Cerebellar nuclear complex (tissue), 1 donor: ENCODE results near the gene TDRD7.
"Not testable (repeated sequence)": the region's sequence is repeated elsewhere in the genome, so short reads cannot be mapped to it uniquely, and the experiment has no call there.

Experiments used
- DNase-seq, 2 experiments: peaks; one replicate each; lab custom pipeline; 2025; lab: John Stamatoyannopoulos, UW

TDRD7 gene

DNA sequence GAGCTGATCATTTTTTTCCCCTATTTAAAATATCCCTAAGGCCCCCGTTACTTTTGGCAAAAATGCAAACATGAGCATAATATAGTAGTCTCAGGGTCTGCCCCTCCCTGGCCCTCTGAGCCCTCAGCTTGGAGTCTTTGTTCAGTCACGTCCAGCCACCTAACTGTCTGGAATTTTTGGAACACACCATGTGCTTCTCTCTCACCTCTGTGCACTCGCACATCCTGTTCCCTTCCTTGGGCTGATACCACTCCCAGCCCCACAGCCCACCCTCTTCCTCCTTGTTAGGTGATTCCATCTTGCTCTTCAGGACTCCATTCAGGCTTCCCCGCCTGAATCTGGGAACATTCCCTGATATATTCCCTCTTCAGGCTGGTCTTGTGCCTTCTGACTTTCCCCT is 16.0 kb downstream of the TDRD7 start:
- no peak for DNase-seq

DNA sequence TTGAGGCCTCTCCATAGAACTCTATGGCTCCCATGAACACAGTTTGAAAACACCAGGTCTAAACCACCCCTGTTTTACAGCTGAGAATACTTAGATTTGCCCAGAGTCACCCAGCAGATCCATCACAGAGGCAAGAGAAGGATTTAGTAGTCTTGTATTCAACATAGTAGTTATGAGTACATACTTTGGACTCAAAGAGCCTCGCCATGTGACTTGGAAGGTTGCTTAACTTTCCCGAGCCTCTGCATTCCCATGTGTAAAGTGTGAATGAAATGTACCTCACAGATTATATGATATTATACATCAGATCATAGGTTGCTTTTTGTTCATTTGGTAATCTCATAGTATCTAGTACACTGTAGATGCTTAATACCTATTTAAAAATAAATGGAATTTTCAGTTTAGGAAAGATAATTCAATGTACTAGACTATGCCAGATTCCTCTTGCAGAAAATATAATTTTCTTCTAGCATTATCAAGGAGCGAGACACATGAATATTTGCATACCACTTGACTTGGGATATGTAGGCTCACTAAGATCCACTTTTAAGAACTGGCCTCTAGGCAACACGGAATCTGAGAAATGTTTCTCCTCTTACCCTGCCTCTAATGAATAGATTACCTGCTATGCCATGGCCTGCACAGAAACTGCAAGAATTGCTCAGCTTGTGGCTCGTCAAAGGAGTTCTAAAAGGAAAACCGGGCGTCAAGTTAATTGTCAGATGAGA is 18.6 kb downstream of the TDRD7 start:
- DNase-seq: no peak

DNA sequence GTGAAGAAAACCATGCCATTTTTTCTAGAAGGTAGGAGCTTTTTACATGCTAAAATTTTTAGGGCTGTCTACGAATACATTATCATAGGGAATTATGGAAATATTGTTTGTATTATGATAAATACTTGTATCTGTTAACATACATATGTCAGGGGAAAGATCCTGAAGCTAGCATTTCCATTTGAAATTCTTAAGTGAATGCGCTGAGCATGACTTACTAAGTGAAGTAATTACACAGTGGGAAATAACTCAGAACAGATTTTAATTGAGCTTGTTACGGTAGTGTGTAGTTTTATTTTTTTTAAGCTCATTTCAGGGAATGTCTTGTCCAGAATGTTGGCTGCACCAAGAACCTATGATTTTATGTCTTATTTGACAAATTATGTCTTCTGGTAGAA is 19.1 kb downstream of the TDRD7 start:
- no peak for DNase-seq

DNA sequence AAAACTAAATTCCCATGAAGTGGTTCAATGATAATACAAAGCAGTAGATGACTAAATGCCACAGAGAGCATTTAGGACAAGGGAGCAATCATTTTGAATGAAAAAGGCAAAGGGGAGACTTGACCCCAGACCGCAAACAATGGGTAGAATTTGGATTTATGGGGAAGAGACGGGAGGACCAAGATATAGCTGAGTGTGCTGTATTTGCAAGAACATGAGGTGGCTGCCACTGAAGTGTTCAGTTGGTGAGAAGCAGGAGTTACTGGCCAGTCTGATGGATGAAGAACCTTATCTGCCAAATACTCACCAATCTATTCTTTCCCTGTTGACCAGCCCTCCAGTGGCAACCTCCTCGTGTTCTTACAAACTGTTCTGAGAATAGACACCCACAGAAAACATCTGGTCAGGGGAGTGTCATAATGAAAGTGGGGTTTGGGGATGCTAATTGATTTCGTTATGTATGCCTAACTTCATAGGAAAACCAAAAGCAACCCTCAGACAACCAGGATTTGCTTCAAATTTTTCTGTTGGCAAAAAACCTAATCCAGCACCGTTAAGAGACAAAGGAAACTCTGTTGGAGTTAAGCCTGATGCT is 19.8 kb downstream of the TDRD7 start:
- no peak for DNase-seq

DNA sequence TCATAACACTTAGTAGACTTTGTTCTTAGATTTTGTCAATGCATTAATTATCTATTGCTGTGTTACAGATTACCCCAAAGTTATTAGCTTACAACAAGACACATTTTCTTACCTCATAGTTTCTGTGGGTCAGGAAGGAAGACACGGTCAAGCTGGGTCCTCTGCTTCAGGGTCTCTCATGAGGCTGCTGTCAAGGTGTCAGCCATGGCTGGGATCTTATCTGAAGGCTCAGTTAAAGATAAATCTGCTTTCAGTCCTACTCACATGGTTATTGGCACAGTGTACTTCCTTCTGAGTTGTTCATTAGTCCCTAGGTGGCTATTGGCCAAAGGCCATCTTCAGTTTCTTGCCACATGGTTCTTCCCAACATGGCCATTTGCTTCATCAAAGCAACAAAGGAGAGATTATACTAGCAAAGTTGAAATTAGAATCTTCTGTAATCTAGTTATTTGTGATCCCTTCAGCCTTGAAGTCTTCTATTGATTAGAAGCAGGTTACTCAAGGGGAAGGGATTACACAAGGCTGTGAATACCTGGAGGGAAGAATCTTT is 25.2 kb downstream of the TDRD7 start:
- DNase-seq: no peak

DNA sequence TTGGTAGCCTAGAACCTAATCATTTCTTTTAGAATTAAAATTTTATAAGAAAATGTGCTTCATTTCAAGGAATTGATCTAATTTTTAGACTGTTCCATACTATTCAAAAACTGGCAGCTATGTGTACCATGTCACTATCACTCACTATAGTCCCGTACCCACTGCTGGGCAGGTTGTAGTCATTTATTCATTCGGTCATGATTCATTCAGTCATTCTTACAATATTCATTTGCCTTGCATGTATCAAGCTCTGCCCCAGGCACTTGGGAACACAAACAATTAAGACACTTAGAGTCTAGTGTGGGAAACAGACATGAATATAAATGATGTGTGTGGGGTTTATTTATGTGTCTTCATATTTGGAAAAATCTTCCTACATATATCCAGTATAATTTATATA is 26.4 kb downstream of the TDRD7 start:
- no peak for DNase-seq

DNA sequence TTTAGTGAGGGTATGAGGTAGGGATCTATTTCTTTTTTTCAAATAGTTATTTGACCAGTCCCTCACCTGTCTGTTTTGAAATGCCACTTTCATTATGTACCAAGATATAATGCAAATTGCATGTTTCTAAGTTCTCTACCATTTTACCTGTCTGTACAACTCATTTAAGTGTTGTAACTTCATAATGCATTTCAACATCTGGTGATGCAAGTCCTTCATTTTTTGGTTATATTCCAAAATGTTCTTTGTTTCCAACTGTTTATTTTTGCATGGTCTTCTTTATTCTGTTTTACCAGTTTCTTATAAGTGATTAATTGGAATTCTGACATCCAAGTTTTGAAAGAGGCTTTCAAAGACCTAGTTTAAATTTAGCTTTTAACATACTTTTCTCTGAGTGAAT is 26.8 kb downstream of the TDRD7 start:
- no peak for DNase-seq

DNA sequence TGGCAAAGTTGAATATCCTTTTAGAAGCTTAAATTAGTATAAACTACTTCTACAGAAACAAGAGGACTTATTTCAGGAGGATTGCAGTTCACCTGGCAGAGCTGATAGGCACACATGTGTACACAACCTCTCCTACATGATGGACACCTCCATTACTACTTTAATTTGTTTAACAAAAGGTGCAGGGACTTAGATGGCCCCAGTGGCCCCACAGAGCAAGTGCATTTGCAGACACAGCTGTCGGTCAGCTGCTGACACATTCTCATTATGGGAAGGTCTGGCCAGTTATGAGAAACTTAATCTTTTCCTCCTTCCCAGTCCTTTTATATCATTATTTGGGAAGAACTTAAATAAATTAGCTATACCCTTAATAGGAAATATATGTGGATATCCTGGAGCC is 28.3 kb downstream of the TDRD7 start:
- no peak for DNase-seq

DNA sequence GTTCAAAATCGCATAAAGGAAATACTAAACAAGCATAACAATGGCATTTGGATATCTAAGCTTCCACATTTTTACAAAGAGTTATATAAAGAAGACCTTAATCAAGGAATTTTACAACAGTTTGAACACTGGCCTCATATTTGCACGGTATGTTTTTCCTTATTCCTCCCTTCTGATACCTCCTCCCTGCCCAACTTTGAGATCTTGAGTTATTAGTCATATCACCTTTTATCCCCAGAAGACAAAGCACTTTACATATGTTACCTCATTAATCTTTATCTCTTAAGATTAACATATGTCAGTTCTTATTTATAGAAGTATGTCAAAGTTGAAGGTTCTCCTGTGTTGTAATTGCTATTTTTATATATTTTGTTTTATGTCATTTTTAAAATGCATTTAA is 29.8 kb downstream of the TDRD7 start:
- DNase-seq: no peak

DNA sequence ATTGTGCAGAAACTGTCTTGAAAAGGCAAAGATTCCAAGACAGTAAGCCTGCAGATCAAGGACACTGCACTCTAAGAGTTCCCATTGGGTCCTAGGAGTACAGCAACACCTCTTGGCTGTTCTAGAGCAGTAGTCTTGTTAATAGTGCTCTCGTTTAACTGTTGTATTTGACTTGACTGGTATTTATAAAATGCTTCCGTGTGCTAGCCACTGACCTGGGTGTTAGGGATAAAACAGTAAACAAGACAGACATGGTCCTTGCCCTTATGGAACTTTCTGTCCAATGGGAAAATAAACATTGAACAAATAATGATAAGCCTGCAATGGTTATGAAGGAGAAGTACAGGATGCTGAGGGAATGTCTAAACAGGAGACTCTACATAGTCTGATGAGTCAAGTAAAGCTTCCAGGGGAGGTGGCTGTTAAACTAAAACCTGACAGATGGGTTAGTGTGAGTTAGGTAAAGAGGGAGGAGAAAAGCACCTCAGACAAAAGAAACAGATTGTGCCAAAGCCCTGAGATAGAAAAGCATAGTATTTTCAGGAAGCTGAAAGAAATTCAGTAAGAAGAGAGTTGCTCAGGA is 33.3 kb downstream of the TDRD7 start:
- no peak for DNase-seq

DNA sequence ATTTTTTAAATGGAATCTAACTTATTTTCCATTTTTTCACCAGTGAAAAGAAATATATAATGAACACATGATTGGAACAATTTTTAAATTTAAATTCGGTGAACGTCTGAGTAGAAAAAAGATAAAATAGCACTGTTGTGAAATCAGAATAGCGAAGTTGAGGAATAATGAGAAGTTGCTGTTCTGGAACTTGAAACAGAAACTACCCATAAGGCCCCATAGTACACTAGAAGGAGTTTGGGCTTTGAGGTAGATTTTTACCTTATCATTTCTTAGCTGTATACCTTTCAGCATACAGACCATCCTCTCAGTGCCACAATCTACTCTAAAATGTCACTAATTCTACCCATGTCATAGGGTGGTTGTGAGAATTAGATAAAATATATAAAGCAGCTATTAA is 35.1 kb downstream of the TDRD7 start:
- DNase-seq: no peak

DNA sequence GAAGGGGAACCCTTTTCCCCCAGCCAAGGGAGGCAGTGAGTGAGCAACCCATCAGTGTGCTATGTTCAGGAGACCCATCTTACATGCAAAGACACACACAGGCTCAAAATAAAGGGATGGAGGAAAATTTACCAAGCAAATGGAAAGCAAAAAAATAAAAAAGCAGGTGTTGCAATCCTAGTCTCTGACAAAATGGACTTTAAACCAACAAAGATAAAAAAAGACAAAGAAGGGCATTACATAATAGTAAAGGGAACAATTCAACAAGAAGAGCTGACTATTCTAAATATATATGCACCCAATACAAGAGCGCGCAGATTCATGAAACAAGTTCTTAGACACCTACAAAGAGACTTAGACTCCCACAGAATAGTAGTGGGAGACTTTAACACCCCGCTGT is 41.7 kb downstream of the TDRD7 start:
- not testable (repeated sequence) for DNase-seq

DNA sequence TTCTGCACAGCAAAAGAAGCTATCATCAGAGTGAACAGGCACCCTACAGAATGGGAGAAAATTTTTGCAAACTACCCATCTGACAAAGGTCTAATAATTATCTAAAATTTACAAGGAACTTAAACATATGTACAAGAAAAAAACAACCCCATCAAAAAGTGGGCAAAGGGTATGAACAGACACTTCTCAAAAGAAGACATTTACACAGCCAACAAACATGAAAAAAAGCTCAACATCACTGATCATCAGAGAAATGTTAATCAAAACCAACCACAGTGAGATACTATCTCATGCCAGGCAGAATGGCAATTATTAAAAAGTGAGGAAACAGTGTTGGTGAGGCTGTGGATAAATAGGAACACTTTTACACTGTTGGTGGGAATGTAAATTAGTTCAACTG is 44.9 kb downstream of the TDRD7 start:
- DNase-seq: not testable (repeated sequence)

DNA sequence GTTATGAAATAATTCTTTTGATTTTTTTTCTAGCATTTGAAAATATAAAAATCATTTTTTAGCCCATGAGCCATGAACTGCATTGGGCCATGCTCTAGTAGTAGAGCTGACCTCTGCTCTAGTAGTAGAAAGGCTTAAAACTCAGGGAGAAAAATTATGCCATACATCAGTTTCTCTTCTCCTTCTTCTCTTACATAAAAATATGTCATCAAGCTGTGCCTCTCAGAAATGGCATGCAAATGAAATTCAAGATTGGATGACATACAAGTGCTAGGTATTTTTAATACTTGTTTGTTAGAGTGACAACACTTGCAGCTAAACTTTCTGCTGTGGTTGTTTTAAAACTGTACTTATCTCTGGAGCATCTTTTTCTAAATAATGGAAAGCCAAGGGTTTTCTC is 47.4 kb downstream of the TDRD7 start:
- DNase-seq: no peak

DNA sequence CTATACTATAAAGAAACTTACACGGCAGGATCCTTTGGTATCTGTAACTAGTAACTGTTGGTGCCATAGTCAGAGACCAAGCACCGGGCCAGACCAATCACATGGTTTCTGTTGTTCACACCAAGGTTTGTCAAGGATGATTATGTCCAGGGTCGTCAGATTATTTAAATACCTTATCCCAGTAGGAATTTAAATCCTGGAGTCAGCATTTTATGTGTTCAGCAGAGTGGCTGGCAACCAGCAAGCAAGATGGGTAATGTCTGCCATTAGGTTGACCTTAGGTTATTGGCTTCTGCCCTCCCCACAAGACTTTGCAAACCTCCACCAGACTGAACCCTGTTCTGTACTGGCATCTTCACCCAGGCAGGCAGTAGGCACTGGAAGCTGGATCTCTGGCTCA is 50.3 kb downstream of the TDRD7 start:
- no peak for DNase-seq

DNA sequence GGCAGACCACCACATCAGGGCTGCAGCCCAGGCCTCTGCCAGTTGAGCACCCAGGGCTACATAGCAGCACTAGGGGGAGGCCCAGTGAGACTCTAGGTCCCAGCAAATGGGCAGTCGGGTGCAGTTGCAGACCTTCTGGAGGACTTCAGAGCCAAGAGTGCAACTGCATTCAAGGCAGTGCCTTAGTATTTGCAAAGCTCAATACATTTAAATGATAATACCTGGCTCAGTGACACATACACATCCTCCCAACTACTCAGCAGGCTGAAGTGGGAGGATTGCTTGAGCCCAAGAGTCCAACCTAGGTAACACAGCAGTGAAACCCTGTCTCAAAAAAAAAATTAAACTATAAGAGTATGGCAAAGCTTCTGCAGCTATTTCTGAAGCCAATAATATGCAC is 51.0 kb downstream of the TDRD7 start:
- DNase-seq: no peak

DNA sequence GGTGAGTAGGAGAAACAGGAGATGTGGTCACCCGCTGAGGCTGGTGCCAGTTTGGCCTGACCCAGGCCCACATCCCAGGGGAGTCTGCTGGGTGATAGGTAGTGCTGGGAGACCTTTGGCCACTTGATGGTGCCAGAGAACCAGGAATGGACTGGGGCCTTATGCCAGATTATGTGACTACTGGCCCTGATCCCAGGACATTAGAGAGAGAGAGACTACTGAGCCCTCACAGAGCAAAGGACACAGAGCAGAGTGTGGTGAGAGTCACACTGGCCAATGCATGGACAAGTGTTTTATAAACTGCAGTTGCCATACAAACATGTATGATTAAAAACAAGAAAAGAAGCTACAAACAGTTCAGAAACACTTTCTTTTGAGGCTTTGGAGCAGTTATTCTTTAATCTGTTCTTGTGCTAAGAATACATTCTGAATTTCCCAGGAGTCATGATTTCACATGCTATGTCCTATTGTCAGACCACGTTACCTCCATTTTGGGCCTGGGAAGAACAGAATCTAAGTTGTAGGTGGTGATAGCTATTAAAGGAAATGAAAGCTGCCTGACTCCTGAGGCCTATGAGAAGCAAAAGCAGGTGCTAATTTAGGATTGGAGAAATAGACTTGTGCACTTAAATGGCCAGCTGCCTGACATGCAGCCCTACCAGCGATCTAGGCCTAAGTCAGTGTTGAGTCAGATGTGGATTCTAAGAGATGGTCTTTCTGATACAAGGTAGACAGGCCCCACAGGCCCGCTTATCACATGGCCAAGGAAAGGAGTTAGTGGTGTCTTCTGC is 57.0 kb downstream of the TDRD7 start:
- peak; percentile 56 to 63 for DNase-seq

DNA sequence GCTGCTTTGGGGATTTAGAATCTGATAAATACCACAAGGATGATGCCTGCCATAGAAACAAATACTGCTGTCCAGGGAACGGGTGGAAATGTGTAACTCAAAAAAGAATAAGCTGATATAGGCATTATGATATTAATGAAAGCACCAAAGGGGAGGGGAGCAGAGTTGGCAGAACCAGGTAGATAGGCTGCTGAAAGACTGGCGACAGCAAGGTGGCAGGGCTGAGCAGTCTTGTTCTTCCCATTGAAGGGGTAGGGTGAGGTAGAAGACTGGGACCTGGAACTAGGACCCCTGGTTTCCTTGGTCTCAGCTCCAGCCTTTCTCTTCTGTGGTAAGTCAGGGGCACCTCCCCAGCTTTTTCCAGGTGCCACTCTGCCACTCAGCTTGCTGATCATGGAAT is 58.2 kb downstream of the TDRD7 start:
- DNase-seq: peak in 1 of 2 experiments; percentile 2

DNA sequence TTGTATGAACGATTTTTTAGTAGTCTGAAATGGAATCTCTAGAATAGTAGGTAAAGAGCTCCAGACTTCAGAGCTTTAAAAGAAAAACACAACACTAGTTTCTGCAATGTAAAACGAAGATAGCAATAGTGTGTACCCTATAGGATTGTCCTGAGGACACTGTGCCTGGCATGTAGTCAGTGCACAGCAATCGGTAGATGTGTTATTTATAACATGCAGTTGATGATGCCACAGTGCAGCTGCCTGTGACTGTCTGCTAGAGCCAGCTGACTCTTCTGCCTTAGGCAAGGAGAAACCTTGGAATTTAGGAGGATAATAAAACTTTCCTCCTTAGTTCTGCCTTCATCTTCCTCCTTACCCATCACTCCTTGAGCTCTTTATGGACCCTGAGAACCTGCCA is 61.8 kb downstream of the TDRD7 start:
- no peak for DNase-seq

DNA sequence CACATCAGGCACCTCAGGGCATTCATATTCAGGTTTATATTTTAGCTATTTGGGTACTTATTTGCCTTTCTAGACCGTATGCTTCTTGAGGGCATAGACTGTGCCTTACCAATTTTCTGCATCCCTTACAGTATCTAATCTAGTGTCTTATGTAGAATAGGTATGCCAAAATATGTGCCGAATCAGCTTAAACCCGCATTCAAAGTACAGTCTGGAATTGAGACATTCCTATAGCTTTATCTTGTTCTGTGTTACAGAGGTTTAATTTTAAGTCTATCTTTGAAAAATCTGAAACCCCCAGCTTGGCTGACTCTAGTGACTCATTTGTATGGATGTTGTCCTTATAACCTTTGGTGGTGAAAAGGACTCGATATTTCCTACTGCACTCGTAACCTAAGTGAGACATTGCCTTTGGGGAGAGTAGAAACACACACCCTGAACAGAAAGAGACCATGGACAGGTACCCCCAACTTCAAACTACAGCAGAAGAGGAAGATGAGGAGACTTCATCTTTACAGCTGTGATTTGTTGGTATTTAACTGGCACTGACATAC is 62.6 kb downstream of the TDRD7 start:
- no peak for DNase-seq

DNA sequence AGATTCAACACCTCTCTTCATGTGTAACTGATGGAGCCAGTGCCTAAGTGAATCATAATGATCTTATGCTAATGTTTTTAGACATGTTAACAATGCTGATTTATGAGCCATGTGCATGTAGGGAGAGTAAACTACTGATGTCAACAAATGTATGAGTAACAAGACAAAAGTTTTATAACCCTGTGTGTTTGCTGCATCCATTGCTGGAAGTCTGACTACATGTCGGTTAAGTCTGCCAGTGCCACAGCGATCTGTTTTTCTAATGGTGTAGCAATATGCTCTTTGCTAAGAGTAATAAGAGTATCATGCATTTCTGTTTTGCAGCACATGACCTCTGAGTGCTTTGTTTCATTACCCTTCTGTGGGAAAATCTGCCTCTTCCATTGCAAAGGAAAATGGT is 63.2 kb downstream of the TDRD7 start:
- DNase-seq: no peak

DNA sequence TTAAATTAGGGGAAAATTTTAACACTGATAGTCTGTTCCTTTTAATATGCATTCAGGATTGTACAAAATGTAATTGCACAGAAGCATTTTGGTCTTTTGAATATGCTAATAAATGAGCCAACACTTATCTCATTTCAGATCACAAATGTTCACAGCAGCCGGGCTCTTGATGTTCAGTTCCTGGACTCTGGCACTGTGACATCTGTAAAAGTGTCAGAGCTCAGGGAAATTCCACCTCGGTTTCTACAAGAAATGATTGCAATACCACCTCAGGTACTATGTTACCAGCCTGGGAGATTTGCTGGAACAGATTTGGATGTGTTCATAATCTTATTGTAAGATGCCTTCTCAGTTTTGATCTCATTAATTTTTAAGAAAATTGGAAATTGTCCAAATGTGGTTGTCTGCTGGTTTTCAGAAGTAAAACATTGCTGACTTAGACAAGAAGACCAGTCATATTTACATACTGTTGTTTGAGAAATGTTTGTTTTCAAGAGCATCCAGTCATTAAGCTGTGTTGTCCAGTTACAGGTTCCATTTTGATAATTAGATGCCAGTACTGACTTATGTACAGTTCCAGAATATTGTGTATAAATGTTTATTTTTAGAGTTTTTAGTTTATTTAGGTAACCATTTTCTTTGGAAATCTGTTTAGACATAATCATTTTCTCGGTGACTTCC is 66.5 kb downstream of the TDRD7 start:
- DNase-seq: no peak
